Embryonic facial prominence (tissue), 1 donor: Measurements from ENCODE around the gene SASH1.

Source experiments
- DNase-seq: peaks from one replicate; pipeline ENCODE4 v3.0.0-alpha.2; 2016; ENCODE audit errors: extremely low spot score

SASH1 gene

DNA sequence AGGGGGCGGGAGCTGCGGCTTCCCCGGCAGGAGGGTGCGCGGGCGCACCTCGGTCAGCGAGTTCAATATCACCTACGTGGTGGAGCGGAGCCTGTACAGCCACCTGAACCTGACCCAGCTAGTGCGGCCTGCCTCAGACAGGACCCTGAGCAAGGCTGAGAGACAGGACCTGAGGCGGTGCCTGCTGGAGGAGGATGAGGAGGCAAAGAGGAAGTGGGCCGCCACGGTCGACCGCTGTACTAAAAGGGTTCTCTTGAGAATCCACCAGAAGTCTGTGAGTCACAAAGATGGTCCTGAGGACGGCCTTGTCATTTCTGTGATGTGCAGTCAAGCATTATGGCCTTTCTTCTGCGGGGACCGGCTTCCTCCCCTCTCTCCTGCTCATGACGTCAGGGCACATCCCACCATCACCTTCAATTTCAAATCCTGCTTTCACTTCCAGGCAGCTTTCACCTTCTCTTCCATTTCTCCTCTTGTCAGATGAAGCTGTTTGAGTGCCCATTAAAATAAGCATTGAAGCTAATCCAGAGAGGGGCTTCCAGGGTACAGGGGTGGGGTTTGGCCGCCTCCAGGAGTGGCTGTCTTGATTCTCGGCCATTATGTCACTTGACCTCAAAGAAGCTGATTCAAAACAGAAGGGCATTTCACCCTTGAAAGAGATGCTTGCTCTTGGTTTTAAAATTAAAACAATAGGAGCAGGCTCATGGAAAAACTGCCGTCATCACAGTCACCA is 177.6 kb downstream of the SASH1 start:
- no peak for DNase-seq

- DNase-seq = no peak
Measured at GRCh38 chr6:148521158-148521557, 178.5 kb downstream of the SASH1 start.

GRCh38 chr6:148521586-148521985 is 178.9 kb downstream of the SASH1 start:
- DNase-seq = no peak

GRCh38 chr6:148523048-148523447 is 180.4 kb downstream of the SASH1 start:
- no peak for DNase-seq

DNA sequence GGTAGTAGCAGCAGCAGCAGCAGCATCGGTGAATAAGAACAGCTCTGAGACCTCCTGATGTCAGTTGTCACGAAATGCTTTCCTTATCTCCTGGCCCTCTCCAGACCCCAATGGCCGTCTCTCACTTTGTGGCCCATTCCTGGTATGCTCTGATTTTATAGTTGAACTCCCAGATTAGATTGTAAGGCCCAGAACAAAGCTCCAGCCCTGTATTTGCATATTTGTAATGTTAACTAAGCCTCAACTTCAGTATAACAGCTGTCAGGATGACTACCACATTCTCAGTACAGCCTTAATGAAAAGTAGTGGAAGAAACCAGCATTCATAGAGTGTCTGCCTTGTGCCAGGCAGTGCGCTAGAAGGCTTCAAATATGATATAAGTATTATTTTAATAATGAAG is 180.9 kb downstream of the SASH1 start:
- no peak for DNase-seq

DNA sequence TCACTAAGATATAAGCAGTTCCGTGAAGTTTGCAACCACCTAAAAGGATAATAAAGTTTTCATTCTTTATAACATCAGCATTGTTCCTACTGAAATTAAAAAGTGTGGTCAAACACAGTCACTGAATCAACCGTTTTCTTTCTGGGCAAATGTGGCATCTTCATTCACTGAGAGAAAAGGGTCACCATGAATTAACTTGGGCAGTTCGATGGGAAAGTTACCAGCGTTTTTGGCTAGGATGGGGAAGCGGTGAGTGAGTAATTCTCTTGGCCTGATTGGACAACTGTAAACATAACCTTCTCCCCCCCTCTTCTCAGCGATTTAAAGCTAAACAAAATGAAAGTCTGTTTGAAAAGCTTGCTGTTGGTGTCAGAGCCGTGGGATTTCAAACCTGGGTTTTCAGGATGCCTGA is 181.8 kb downstream of the SASH1 start:
- no peak for DNase-seq

DNA sequence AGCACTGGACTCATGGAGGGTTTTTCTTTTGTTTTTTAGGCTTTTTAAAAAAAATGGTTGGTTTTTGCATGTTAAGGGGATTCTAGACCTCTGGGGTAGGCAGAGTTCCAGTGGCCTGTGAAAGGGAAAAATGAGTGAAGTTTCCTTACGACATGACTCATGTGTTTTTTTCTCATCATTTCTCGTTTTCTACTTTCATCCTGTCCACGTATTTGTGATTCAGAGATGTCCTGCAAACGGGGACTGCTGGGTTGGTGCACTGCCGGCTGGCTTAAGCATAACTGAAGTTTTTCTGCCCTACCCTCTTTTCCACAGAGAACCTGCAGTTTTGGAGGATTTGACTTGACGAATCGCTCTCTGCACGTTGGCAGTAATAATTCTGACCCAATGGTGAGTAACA is 182.3 kb downstream of the SASH1 start:
- no peak for DNase-seq

- DNase-seq = no peak
Measured at GRCh38 chr6:148525453-148525852, 182.8 kb downstream of the SASH1 start.

DNA sequence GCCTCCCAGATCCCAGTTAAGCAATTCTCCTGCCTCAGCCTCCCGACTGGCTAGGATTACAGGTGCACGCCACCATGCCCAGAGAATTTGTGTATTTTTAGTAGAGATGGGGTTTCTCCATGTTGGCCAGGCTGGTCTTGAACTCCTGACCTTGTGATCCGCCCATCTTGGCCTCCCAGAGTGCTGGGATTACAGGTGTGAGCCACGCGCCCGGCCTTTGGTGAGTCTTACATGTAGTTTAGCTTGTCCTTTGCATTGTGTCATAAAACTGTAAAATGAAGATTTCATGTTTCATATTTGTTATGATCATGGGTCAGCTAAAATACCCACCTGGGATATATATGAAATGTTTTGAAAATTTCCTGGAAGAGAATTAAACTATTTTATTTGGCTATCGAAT is 183.5 kb downstream of the SASH1 start:
- DNase-seq = no peak

GRCh38 chr6:148528292-148528691 is 185.7 kb downstream of the SASH1 start:
- DNase-seq = no peak

GRCh38 chr6:148529010-148529409 is 186.4 kb downstream of the SASH1 start:
- DNase-seq = no peak

DNA sequence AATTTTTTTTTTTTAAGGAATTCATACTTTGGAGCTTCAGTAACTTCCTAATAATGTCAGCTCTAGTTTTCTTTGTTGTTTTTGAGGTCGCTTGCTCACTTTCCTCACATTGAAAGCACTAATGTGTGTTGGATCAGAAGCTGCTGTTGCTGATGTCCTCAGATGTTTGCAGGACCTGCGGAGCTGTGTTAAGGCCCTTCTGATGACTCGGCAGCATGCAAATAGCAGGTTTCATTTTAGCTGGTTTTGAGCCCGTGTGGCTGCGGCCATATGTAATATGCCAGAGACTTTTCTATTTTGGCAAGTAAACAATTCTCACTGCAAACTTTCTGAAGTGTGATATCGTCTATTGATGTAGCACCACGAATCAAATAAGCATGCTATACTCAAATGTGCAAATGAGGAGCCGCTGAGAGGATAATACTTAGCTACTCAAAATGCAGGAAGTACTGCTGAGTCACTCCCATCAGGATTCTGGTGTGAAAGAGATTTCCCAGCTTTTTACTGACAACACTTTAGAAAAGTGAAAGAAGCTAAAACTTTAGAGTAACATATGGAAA is 187.8 kb downstream of the SASH1 start:
- DNase-seq = no peak

DNA sequence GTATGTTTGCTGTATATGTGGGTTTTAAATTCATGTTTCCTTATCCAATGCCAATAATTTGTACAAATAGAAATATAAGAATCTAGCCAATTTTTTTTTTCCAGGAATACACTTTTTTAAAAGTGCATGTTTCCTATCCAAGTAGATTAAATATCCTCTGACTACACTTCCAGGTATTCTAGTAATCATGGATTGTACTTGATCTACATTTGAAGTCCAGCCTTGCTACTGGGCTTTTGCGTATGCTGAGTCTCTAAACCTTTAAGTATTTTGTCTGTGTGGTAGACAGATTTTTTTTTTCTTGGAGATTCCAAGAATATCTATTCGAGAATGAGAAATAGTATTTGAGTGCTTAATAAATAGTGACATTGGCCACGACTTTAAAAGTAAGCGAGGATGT is 188.3 kb downstream of the SASH1 start:
- DNase-seq = no peak

- no peak for DNase-seq
Measured at GRCh38 chr6:148532698-148533097, 190.1 kb downstream of the SASH1 start.

DNA sequence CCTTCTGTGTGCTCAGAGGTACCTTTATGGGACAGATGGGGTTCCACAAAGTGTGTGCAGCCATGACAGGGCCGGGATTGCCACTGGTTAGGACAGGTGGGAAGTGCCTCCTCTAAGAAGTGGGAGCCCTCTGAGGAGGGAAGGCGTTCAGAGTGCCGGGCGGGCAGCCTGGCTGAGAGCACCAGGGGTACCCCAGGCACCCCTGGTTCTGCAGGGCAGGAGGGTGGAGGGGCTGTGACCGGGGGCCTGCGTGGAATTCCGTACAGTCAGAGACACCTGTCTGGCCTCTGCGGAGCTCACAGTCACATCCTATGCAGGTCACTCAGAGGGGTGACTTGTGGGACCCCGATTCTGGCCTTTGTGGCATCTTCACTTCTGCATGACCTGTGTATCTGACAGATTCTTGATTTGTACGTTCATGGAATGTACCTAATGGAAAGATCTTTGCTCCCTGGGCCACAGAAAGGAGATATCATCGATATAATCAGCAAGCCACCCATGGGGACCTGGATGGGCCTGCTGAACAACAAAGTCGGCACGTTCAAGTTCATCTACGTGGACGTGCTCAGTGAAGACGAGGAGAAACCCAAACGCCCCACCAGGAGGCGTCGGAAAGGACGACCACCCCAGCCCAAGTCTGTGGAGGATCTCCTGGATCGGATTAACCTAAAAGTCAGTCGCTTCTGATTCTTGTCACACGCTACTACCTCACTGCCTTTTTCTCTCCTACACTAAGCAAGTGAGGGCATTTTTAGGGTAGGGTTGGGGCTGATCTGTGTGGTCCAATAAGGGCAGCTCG is 190.9 kb downstream of the SASH1 start:
- DNase-seq = no peak

DNA sequence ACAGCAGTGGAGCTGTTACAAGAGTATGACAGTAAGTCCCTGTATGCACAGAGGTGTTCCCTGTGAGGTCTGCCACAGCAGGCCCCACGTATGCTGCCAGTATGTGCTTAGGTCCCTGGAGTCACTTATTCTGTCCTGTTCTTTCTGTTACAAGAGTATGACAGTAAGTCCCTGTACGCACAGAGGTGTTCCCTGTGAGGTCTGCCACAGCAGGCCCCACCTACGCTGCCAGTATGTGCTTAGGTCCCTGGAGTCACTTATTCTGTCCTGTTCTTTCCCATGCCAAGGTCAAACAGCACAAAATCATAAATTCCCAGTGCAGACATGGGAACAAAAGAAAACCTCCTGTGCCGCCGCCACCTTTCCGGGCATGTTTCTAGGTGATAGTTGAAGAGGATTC is 192.2 kb downstream of the SASH1 start:
- no peak for DNase-seq

GRCh38 chr6:148535381-148535780 is 192.7 kb downstream of the SASH1 start:
- no peak for DNase-seq

GRCh38 chr6:148535976-148536375 is 193.3 kb downstream of the SASH1 start:
- no peak for DNase-seq

DNA sequence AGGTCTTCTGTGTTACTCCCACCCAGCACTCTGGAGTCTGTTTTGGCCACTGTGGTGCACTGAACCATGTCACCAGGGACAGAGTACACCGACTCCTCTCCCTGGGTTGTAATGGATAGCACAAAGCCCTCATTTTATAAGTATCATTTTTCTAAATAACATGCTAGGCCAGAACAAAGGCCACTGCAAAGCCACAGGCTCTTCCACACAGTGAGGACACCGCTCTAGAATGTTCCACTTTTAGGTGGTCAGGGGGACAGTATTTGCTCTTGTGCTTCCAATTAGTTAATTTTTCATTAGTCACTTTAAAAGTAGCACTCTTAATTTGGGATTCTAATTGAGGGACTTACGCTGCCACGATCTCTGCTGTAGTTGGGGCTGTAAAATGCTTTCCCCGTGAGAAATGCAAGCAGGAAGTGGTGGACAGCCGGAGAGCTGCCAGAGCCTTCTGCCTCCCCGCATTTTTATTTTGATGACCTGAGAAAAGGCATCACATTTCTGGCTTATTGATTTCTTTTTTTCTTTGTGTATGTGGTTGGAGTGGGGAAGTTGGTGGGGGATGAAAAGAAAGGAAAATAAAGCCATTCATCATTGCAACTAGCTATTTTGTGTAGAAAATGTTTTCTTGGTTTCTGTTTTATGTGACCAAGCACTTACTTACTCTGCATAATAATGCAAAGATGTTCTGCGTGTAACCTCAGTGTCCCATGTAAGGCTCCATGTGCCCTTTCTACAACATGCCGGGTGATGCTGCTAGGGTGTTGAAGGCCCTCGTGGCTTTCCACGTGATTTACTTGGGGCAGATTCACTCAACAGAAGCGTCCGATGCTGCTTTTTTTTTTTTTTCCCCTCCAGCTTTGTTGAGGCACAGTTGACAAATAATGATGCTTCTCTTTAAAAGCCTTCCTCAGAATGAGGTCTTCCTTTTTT is 195.9 kb downstream of the SASH1 start:
- no peak for DNase-seq

GRCh38 chr6:148543540-148543939 is 200.9 kb downstream of the SASH1 start:
- DNase-seq = no peak

DNA sequence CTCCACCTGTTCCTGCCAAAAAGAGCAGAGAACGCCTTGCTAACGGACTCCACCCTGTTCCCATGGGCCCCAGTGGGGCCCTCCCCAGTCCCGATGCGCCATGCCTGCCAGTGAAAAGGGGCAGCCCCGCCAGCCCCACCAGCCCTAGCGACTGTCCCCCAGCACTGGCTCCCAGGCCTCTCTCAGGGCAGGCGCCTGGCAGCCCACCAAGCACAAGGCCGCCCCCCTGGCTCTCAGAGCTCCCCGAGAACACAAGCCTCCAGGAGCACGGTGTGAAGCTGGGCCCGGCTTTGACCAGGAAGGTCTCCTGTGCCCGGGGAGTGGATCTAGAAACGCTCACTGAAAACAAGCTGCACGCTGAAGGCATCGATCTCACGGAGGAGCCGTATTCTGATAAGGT is 201.8 kb downstream of the SASH1 start:
- DNase-seq = no peak

GRCh38 chr6:148545901-148546300 is 203.3 kb downstream of the SASH1 start:
- no peak for DNase-seq
